AML-193 (cell line): ENCODE measurements around the gene TMA7.
"Not testable (repeated sequence)": the region's sequence is repeated elsewhere in the genome, so short reads cannot be mapped to it uniquely, and the experiment has no call there.

Source experiments
- DNase-seq, 2 experiments: peaks; one replicate each; lab custom pipeline; 2025; lab: John Stamatoyannopoulos, UW

The TMA7 gene

DNA sequence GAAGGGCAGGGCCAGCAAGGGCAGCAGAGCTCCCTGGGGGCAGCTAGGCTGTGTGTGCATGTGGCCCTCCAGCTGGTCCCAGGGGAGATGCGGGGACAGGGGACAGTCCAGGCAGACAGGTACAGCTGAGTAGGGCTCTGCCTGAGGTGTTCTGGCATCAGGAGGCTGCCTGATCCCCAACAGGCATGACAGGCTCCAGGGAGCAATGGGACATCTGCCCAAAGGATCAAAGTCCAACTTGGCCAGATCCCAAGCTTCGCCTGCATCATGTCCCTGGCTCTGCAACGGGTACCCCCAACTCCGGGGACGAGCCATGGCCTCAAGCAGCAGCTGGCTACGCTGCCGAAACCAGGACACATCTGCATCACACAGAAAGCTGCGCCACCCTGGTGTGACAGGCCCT lies 28.3 kb downstream of the TMA7 start:
- no peak for DNase-seq

- no peak for DNase-seq
Observed at GRCh38 chr3:48469046-48469915, 29.2 kb downstream of the TMA7 start.

DNA sequence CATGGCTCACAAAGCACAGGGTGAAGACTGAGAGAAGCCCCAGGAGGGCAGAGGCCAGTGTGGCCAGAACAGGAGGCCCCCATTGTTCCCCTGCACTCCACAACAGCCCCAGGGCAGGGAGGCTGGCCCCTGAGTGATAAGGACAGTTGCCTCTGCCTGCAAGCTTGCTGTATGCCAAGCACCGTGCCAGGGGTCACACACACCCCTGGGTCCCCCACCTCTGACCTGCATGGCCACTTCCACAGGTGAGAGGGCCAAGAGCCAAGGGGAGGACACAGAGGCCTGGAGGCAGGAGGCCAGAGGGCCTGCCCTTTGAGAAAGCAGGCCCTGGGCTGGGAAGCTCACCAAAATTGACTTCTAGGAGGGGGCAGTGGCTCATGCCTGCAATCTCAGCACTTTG lies 30.2 kb downstream of the TMA7 start:
- DNase-seq = no peak

GRCh38 chr3:48472673-48472922 lies 32.5 kb downstream of the TMA7 start:
- no peak for DNase-seq

GRCh38 chr3:48472923-48473616 lies 33.0 kb downstream of the TMA7 start:
- DNase-seq = peak; percentile 98 to 99

DNA sequence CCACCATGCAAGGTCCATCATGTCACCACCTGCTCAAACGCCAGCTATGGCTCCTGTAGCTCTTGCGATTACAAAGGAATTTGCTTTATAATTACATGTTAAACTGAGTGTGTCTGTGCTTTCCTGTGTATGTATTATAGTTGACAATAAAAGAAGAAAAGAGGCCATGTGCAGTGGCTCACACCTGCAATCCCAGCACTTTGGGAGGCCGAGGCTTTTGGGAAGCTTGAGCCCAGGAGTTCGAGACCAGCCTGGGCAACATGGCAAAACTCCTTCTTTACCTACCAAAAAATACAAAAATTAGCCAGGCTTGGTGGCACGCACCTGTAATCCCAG lies 33.5 kb downstream of the TMA7 start:
- DNase-seq = no peak

DNA sequence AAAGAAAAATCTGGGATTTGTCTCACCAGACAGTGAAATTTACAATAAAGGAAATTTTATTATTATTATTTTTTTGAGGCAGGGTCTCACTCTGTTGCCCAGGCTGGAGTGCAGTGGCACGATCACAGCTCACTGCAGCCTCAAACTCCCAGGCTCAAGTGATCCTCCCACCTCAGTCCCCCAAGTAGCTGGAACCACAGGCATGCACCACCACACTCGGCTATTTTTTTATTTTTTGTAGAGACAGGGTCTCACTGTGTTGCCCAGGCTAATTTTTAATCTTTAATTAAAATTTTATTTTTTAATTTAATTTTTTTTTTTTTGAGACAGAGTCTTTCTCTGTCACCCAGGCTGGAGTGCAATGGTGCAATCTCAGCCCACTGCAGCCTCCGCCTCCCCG lies 34.0 kb downstream of the TMA7 start:
- DNase-seq = not testable (repeated sequence)

DNA sequence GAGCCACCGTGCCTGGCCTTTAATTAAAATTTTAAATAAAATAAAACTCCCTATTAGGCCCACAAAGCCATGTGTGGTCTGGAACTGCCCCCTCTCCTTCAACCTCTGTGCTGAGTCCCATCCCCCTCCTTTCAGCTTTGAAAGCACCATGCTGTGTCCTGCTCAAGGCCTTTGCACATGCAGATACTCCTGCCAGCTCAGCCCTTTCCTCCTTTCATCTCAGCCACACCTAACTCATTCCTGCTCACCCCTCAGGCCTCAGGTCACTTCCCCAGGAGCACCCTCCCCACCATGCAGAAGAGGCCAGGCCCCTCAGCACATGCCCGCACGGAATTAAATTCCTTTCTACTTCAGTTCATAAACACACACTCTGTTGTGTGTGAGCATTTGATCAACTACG lies 34.6 kb downstream of the TMA7 start:
- DNase-seq = no peak

GRCh38 chr3:48475188-48475587 lies 35.1 kb downstream of the TMA7 start:
- DNase-seq = no peak

DNA sequence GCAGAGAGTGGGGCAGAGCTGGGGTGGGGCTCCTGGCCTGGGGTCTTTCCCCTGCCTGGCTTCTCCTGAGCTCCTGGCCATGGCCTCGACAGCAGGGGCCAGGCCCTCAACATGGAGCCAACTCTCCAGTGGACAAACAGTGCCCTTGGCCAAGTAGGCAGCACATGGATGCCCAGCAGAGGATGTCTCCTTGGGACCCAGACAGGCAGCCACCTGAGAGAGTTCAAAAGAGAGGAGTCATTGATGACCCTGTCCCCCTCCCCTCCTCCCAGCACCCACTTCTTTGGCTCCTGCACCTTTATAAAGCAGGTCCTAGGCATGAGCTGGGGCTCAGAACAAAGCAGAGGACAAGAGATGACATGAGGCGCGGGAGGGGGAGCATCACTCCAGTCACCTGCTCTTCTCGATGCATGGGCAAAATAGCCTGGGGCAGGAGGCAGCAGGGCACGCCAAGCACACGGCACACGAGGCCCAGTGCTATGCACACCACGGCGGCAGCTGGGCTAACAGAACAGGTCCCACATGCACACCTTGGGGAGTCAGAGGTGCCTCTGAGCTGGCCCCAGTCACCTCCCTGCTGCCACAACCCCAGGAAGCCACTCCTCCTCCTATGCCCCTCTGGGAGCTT lies 36.5 kb downstream of the TMA7 start:
- no peak for DNase-seq

- no peak for DNase-seq
Observed at GRCh38 chr3:48477959-48478520, 38.0 kb downstream of the TMA7 start.

GRCh38 chr3:48478626-48479555 lies 38.8 kb downstream of the TMA7 start:
- DNase-seq = peak in 1 of 2 experiments; percentile 19

DNA sequence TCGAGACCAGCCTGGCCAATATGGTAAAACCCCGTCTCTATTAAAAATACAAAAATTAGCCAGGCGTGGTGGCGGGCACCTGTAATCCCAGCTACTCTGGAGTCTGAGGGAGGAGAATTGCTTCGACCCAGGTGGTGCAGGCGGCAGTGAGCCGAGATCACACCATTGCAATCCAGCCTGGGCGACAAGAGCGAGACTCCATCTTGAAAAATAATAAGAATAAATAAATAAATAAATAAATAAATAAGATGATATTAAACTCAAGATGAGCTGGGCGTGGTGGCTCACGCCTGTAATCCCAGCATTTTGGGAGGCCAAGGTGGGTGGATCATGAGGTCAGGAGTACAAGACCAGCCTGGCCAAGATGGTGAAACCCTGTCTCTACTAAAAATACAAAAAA lies 40.8 kb downstream of the TMA7 start:
- not testable (repeated sequence) for DNase-seq

GRCh38 chr3:48482822-48483221 lies 42.8 kb downstream of the TMA7 start:
- DNase-seq = not testable (repeated sequence)

DNA sequence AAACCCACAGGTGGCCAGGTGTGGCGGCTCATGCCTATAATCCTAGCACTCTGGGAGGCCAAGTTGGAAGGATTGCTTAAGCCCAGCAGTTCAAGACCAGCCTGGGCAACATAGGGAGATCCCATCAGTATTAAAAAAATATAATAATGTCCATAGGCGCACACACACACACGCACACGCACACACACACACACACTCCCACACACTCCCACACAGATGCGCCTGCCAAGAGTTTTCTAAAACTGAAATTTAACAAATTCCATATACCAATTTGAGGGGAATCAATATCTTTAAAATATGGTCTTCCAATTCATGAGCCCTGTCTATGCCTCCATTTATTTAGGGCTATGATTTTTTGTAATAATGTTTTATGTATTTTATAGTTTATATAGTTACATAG lies 46.9 kb downstream of the TMA7 start:
- DNase-seq = no peak

DNA sequence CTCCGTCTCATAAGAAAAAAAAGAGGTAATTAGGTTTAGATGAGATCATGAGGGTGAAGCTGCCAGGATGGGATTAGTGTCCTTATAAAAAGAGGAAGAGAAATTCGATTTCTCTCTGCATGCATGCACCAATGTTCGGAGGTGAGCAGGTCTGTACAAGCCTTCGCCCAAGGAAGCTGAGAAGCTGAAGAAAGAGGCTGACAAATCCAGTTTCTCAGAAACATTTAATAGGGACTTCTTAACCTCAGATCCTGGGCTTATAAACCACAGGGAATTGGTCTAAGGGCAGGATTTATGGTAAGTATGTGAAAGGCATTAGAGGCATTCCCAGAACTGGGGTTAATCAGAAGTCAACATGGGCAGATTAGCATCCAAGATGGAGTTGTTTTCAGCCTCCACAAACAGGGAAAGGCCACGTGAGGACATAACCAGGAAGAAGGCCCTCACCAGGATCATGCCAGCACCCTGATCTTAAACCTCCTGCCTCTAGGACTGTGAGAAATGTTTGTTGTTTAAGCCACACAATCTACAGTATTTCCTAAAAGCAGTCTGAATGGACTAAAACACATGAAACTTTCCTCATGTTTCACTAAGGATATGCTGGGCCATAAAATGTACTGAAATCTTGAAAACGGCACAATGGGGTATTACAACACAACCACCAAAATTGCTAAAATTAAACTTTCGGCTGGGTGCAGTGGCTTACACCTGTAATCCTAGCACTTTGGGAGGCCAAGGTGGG lies 52.6 kb downstream of the TMA7 start:
- DNase-seq = peak; percentile 84

DNA sequence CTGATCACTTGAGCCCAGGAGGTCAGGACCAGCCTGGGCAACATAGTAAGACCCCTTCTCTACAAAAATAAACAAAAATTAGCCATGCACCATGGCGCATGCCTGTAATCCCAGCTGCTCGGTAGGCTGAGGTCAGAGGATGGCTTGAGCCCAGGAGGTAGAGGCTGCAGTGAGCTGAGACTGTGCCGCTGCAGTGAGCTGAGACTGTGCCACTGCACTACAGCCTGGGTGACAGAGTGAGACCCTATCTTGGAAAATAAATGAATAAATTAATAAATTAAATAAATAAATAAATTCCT lies 53.1 kb downstream of the TMA7 start:
- DNase-seq = no peak
